Spleen (tissue), 7 donors: ENCODE results near the gene MACROH2A1.

Experiments used
- CTCF ChIP-seq, 11 experiments: fragments of 200-600 bp in 7 of 11; fragments of 450-650 bp in 4 of 11; sonication (generic) in 4 of 11; IDR thresholded peaks in 8 of 11; conservative IDR thresholded peaks in 3 of 11; 1 replicate in 7 of 11; 2 replicates in 4 of 11; pipeline versions ENCODE4 v1.4.0 to v1.8.0; 2016 to 2021; ENCODE audit warnings: antibody characterized with exemption in 11 of 11, inconsistent platforms in 4 of 11, mild to moderate bottlenecking in 1 of 11
- POLR2A ChIP-seq, 3 donors: fragments of 450-650 bp; IDR thresholded peaks; one replicate each; pipeline ENCODE4 v1.5.1; 2017; ENCODE audit warnings: antibody characterized with exemption in 3 of 3, mild to moderate bottlenecking in 1 of 3
- POLR2AphosphoS5 ChIP-seq, 3 donors: sonication (generic); formaldehyde crosslinking; IDR thresholded peaks; one replicate each; pipeline ENCODE4 v1.5.1; 2017; ENCODE audit warnings: antibody characterized with exemption in 3 of 3
- donor health status: DM: no; HTN: no; CAD: no; lungs with moderate emphysema.
- donor health status: DM: no; HTN: no; CAD: no.
- donor health status: DM: no; HTN: no; CAD: no.

DNA sequence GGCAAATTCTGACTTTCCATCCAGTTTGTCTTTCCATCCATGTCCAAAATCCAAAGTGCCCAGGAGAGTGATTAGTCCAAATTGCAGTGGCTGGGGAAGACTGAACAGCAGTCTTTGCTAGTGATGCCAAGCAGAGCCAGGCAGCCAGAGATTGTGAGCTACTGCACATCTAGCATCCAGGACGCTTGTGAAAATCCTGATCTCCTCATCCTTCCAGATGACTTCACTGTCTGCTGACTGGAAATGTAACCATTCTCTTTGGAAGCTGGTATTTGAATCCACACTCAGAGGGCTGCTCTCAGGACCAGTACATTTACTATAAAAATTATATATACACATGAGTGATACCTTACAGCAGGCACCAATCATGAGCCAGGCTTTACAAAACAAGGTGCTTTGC is 49.6 kb downstream of the MACROH2A1 start:
- no peak for TF ChIP-seq CTCF (IDR thresholded peaks at IDR 0.05 in 8 of 11, conservative IDR thresholded peaks at IDR 0.05 in 3 of 11)
- no peak for TF ChIP-seq POLR2AphosphoS5 (IDR thresholded peaks at IDR 0.05)
- no peak for TF ChIP-seq POLR2A (IDR thresholded peaks at IDR 0.05)
